NCI-H2081 treated with DMSO at 0.1 percent for 48 hours (cell line): Measurements from ENCODE around the gene DDB1.

ENCODE experiments used
- DNase-seq: peaks from one replicate; lab custom pipeline; 2025; lab: John Stamatoyannopoulos, UW

The DDB1 gene

GRCh38 chr11:61335355-61335710 is 2.4 kb upstream of the DDB1 start:
- no peak for DNase-seq

- DNase-seq = no peak
Measured at GRCh38 chr11:61334434-61335354, 1.8 kb upstream of the DDB1 start.

DNA sequence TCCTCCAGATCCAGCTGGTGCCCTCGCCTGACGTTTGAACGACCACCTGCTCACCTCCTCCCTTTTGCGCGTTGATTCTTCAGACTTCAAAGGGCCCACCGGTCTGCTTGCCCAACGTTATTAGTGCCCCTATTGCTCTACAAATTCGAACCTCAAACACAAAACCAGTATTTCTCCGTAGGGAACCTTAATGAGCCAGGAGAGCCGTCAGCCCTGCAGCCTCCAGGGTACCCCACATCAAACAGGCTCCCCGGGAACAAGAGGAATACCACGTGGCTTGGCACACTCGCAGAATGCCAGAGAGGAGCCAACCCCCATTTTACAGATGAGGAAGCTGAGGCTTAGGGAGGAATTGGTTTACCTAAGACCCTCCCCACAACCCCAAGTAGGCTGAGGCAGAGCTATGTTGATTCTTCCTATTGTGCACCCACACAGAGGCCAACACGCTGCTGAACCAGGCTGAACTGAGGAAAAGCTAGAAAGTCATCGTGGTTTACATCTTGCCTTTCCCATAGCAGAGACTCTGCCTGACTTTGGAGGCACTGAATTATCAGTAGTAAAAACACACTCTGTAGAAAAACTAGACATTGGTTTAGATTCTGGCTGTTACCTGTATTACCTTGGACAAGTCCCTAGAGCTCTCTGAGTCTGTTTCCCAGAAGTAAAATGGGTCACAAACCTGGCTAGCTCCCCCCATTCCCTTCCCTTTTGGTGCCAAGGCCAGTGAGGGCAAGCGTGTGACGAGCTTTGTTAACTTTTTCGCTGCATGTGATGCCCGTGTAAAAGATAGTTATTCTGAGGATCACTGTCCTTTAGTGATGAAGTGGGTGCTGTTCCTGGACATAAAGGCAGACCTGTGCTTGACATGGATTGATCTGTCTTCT is 887 bp upstream of the DDB1 start:
- no peak for DNase-seq

GRCh38 chr11:61332281-61332796 is 566 bp downstream of the DDB1 start:
- no peak for DNase-seq

- DNase-seq = no peak
Measured at GRCh38 chr11:61331651-61332050, 1.3 kb downstream of the DDB1 start.

DNA sequence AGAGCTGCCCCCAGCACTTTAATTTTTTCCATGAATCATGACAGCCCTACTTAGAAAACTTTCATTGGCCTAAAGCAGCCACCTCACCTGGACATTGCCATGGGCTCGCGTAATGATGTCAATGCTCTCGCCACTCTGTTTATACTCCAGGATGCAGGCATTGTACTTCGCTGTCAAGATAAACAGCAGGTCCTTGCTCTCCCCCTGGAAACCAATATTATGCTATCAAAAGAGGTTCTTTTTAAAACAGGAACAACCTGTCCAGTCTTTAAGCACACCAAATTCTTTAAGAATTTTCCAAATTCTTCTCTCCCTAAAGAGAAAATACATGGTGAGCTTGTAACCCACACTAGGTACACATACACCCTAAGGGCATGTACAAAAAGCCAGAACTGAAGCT is 3.0 kb downstream of the DDB1 start:
- DNase-seq = no peak

DNA sequence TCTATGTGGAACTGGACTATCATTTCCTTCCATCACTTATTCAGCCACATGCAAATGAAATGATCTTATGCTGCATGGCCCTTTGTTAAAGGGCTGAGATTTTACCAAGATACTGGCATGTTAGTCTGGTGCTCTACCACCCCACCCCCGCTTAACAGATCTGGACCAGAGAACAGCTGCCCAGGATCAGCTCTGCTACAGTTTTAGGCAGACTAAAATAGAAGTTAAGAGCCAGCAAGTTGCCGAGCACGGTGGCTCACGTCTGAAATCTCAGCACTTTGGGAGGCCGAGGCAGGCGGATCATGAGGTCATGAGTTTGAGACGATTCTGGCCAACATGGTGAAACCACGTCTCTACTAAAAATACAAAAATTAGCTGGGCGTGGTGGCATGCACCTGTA is 4.6 kb downstream of the DDB1 start:
- DNase-seq = no peak

DNA sequence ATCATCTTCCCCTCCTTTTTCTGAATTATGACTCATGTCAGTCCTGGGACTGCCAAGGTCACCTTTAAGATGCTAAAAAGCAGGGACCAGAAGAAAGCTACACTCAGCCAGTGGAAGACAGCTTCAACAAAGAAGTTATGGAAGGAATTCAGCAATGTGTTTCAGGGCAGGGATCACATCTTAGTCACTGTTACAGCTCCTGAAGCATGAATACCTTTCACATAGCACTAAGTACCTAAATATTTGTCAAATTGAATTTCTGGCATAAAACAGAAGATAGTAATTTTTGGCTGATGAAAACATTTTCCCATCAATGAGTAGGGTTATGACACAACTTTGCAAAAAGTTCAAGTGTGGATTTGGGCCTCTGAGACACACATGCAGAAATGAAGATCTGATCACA is 5.2 kb downstream of the DDB1 start:
- DNase-seq = no peak

DNA sequence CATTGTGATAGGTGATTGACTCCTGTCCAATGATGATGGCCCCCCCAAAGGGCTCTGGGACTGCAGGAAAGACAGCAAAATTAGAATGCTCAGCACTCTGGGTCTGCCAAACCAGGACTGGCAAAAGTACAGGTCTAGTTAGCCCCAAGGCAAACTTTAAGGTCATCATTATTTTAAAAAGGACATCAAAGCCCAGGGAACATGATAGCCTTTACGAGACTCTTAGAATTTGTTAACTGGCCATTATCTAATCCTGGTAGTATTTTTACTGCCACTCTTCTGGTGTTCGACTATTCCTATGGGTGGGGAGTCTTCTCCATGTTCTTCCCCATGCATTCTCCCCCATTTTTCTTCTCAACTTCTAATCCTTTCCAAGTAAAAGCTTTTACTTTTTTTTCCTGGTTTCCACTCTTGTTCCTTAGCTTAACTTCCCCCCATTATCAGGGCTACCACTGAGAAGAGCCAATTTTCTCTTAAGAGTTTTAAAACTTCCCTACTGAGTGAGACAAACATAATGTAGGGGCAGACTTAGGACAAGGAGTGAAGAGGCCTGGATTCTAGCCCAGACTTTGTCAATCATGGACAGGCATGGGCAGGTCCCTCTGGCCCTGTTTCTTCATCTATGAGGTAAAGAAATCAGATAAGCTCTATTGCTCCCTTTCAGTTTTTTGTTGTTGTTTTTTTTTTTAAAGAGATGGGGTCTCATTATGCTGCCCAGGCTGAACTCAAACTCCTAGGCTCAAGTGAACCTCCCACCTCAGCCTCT is 7.1 kb downstream of the DDB1 start:
- no peak for DNase-seq

DNA sequence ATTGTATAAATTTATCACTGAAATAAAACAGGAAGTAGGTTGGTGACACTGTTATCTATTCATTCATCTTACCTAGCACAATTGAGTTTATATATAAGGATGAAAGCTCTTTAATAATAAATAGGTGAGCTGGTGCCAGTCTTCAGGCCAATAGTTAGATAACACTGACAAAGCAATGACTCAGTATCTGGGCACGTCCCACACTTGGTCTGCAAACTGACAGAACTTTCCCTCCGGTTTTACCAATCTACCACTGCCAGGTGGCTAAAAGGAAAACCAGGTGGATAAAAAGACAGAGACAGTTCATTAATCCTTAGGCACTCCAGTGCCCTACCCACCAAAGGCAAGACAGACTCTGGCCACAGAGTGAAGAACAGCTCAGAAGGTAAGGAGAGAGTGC is 17.6 kb downstream of the DDB1 start:
- DNase-seq = no peak

DNA sequence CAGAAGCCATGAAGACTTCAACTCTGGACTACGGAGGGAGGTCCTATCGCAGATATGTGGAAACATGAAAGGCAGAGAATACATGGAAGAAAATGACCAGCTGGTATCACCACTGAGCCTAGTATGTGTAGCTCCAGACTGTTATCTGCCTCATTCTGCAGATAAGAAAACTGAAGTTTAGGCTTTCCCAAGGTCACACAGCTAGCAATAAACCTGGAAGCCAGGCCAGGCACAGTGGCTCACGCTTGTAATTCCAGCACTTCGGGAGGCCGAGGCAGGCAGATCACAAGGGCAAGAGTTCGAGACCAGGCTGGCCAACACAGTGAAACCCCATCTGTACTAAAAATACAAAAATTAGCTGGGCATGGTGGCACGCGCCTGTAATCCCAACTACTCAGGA is 22.2 kb downstream of the DDB1 start:
- DNase-seq = no peak

- no peak for DNase-seq
Measured at GRCh38 chr11:61309739-61310138, 23.2 kb downstream of the DDB1 start.

DNA sequence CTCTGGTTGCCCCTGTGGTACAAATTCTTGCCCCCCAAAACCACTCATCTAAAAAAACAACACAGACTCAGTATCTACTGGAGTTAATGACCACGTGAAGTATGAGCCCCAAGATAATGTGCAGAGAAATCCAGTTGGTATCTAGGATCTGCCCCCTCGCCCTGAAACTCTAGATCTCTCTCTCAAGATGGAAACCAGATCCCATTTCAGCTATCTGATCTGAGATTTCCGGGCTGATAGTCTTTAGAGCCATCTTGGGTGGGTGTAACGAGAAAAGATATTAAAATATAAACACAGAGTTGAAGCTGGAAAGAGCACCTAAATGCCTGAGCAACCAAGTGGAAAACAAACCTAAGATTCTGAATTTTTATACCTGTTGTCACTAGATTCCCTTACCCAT is 23.8 kb downstream of the DDB1 start:
- no peak for DNase-seq

DNA sequence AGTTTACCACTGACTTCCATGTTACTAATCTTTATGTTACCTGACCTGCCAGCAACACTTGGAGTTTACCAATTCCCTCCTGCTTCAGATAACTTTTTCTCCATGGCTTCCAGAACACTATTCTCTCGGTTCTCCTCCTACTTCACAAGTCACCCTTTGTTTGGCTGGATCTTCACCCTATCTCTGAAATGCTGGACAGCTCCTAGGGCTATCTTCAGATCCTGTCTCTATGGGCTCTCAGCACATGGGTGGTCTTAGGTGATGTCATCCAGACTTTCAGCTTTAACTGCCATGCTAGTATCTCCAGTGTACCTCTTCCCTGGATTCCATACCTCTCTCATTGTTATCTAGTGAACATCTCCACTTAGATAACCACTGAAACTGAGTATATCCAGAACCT is 25.6 kb downstream of the DDB1 start:
- DNase-seq = no peak

- DNase-seq = no peak
Measured at GRCh38 chr11:61306221-61306620, 26.7 kb downstream of the DDB1 start.

GRCh38 chr11:61305417-61305816 is 27.5 kb downstream of the DDB1 start:
- DNase-seq = no peak

- no peak for DNase-seq
Measured at GRCh38 chr11:61303725-61304124, 29.2 kb downstream of the DDB1 start.

DNA sequence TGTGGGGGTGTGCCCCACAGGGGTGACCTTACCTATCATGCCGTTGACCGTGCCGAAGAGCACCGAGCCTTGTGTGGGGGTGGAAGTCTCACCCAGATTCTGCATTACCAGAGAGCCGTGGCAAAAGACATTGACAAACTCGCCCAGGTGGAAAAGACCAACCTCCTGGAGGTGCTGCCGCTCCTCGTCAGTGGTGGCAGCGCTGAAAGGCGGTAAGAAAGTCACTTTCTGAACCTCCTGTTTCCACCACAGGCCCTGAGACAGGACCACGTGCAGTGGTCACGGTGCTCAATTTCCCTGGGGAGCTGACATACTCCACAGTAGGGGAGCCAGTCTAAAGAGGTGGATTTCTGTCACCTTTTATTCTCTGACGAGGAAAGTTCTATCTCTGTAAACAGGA is 30.4 kb downstream of the DDB1 start:
- no peak for DNase-seq

DNA sequence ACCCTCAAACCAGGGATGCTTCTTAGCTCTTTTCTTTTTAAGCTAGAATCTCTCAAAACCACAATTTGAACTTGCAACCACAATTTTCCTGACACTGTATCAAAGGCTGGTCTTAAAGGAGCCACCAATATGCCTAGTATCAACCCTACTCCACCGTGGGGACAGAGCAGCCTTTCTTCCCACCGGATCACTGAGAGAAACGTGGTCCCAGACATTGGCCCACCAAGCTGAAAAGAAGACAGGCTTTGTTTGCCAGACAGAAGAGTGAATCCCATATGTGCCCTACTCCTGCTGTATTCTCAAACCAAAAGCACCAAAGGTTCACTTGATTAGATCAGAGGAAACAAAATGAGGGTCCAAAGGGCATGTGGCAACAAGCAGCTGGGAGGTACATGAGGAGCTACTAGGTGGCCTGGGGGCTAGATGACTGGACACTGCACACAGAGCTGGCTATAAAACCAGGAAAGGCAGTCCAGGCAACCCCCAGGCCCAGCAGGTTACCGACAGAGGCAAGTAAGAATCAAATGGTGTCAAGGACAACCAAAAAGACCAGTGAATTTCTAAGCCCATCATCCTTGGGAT is 34.2 kb downstream of the DDB1 start:
- no peak for DNase-seq

GRCh38 chr11:61297746-61298145 is 35.2 kb downstream of the DDB1 start:
- DNase-seq = no peak

GRCh38 chr11:61297341-61297740 is 35.6 kb downstream of the DDB1 start:
- DNase-seq = no peak

GRCh38 chr11:61295596-61295926 is 37.3 kb downstream of the DDB1 start:
- DNase-seq = no peak
